Measurements from ENCODE around the gene GNB1L.
"Not testable (repeated sequence)": the region's sequence is repeated elsewhere in the genome, so short reads cannot be mapped to it uniquely, and the experiment has no call there.

GNB1L gene

DNA sequence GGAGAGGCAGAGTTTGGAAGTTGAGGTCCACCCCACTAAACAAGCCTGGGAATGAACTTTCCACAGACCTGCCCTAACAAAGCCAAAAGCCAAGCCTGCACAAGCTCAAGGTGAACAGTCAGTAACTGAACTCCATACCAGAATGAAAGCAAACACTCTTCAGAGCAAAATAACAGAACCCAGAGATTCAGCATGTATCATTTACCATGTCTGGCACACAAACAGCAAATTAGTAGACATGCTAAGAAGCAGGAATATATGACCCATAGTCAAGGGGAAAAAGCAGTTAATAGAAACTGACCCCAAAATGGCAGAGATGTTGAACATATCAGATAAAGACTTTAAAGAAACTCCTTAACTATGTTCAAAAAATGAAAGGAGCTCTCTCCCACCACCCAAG, 62.8 kb downstream of the GNB1L start:
- DNase-seq, result no peak

DNA sequence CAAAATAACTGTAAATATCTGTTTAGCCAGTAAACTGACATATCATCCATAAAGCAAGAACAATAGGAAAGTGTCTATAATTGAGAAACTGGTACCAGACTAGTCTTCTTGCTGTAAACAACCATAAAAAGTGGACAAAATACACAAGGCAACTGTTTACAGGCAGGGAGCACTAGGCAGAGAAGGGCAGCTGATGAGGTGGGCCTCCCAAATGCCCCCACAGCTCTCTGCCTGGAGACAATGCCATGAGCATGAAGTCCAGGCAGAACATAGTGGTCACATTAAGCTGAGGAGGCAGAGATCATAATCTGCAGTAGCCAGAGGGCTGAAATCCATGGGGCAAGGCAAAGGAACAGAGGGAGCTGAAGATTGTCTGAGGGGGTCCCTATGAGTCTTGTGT, 63.4 kb downstream of the GNB1L start:
- no peak for DNase-seq

DNA sequence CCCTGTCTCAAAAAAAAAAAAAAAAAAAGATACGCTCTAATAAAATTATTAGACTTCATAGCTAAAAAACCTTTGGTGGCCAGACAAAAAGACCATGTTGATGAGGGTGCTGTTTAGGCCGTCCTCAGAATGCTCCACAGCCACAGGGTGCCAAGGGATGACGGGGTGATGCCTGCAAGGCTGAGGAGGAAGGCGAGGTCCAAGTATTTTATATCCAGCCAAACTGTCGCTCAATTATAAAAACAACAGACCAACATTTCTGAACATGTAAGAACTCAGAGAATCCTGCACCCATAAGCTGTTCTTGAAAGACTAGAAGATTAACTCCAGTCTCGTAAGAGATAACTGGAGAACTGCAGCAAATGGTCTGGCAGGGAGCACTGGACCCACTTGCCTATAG, 64.8 kb downstream of the GNB1L start:
- no peak for DNase-seq

- DNase-seq, result no peak
Measured at GRCh38 chr22:19789406-19789805, 65.3 kb downstream of the GNB1L start.

DNA sequence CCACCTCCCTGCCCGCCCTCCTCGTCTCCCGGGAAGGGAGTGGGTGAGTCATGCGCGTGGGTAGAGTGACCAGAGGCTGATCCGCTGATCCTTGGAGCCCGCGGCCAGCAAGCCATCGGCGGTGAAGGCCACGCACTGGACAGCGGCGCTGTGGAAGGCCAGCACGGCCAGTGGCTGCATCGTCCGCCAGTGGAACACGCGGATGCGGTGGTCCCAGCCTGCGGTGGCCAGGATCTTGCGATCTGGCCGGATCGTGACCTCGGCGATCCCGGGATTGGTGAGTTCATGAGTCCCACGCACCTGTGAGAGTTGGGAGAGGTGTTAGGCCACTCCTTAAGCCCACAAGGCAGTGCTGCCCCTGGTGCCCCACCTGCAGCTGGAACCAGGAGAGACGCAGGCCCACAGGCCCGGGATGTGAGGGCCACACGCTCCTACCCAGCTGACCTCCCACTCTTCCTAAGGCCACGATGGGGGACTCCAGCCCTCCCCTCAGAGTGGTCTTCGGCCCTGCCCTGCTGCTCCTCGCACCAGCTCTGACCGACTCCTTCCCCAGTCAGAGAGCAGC, 65.9 kb downstream of the GNB1L start:
- no peak for DNase-seq

- no peak for DNase-seq
Measured at GRCh38 chr22:19787849-19788141, 66.9 kb downstream of the GNB1L start.

DNA sequence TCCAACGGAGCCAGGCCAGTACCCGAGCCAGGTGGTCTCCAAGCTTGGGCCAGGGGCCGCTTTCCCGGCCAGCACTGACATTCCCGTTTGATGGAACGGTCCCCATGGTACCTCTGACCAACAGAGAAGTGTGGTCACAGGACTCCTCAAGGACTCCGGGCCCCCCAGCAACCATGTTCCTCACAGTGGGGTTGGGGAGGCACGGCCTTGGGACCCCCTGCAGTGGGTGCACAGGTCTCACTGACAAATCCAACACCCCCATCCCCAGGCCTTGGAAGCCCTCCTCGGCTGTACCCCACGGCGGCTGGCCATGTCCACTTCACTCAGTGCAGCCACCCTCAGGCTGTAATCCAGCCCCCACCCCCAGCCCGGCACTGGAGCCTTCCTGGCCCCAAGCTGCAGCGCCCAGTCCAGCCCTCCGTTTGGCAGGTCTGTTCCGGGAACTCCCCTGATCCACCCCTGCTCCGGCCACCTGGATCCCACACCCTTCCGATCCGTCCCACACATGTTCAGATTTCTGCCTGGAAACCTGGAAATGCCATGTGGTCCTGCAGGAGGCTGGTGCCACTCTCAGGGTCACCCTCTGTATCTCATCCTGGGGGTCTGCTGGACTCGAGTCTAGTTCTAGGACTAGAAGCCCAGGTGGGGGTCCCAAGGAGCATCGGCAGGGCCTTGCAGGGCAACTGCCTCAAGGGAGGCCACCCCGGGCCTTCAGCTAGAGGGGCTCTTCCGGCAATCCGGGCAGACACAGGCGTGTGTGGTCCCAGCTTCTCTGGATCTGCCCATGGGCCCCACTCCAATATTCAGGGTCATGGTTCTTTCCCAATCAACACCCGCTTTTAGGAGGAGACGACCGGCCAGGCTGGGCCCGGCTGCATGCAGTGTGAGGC, 67.5 kb downstream of the GNB1L start:
- no peak for DNase-seq

DNA sequence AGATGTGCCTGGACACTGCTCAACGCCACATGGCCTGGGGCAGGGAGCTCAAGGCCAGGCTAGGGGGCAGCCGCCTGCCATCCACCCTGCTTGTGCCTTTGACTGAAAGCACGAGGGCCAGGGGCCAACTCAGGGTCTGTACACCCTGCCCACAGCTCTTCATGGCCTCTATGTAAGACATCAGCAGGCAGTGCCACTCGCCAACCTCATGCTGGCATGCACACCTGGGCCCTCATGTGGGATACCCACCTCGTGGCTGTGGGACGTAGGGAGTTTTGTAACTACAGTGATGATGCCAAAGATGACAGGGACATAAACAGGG, 68.4 kb downstream of the GNB1L start:
- DNase-seq, result no peak

- DNase-seq, result no peak
Measured at GRCh38 chr22:19785461-19786263, 69.0 kb downstream of the GNB1L start.

- DNase-seq, result no peak
Measured at GRCh38 chr22:19784384-19785175, 70.1 kb downstream of the GNB1L start.

GRCh38 chr22:19783586-19784383, 70.9 kb downstream of the GNB1L start:
- DNase-seq, result no peak

DNA sequence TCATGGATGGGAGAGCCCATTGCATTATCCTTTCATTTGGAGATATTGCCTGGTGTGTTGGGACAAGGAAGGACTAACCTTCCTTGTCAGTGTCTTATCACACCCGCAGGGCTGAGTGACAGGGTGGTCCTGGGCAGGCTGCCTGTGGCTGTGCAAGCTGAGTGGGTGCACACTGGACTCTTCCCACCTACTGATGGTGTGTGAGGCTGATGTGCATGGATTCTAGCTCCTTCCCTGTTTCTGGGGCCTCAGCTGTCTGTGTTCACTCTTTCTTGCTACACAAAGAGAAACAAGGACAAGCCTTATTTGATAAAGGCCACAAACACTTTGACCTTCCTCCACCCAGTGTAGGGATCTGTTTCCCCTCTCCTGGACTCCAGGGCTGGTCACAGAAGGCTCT, 72.1 kb downstream of the GNB1L start:
- no peak for DNase-seq

DNA sequence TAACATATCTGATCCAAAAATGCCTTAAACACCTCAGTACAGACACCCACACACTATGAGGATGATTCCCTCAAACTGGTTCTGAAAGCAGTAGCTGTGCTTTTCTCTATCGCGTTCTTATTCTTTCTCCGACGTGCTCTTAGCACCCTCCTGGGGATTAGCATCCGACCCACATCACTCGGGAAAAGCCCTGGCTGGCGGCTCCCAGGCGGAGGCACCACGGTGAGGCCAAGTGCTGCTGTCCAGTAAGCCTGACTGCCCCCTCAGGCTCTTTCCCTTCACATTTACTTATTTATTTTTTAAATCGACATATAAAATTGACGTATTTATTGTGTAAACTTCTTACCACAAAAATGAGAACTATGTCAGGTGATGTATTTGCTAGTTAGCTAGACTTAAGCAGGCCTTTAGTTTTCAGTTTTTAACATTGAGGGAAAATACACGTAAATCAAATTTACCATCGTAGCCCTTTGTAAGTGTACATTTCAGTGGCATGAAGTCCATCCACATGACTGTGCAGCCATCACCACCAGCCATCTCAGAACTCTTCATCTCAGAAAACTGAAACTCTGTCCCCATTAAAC, 74.9 kb downstream of the GNB1L start:
- no peak for DNase-seq

DNA sequence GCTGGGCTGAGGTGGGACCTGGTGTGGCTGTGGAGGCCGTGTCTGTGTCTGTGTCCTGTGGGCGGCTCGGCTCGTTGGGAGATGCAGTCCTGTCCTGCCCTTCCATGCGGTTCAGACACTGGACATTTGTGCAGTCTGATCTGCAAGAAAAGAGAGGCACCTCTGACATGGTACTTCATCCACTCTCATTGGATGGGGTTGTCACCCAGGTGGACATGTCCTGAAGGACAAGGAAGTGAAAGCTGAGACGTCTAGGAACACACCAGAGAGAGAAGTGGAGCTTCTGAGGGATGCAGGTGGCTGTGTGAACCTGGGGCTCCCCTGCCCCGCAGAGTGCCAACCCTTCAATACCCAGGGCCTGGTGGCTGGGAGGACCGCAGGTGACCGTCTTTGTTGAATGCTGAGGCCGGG, 75.7 kb downstream of the GNB1L start:
- no peak for DNase-seq

- DNase-seq, result not testable (repeated sequence)
Measured at GRCh38 chr22:19777192-19777591, 77.5 kb downstream of the GNB1L start.

- no peak for DNase-seq
Measured at GRCh38 chr22:19776433-19777031, 78.1 kb downstream of the GNB1L start.

GRCh38 chr22:19775496-19776325, 79.0 kb downstream of the GNB1L start:
- DNase-seq, result no peak

DNA sequence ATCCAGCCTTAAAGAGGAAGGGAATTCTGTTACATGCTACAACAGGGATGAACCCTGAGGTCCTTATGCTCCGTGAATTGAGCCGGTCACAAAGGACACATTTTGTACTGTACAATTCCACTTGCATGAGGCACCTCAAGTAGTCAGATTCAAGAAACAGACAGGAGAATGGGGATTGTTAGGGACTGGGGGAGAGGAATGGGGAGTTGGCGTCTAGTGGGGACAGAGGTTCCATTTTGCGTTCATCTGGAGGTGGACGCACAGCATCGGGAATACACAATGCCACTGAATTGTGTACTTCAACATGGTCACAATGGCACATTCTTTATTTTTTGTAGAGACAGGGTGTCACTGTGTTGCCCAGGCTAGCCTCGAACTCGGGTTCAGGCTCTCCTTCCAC, 80.0 kb downstream of the GNB1L start:
- no peak for DNase-seq

DNA sequence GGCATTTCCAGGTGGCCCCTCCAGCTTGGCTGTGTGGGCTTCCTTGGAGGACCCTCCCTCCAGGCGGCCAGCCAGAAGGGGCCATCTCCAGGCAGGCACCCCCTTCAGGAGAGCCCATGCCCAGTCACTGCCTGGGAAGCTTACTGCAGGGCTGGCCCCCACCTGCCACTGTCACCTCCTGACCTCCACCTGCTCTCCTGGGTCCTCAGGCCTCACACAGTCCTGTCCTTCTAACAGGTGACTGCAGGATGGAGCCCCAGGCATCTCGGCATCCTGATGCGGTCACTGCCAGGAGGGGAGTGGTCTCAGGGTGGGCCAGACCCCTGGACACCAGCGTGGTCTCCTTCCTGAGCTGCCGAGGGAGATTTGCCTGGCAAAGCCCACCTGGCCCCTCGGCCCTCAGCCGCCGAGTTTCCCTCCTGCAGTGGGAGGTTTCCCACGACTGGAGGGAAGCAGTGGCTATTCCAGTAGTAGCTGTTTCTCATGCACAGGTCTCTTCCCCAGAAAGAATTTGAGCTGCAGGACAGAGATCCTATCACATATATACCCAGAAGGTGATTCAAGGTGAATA, 81.1 kb downstream of the GNB1L start:
- no peak for DNase-seq
